ENCODE results near the gene IQSEC1.

Gene IQSEC1

GRCh38 chr3:12985148-12985547, 88.1 kb downstream of the IQSEC1 start:
- Histone ChIP-seq H3K4me1 (ENCODE audit: control insufficient read depth, insufficient read depth, low read length) (peaks cover 29% of the 10 kb centered on the region), H3K27ac (ENCODE audit: low read depth, low read length) (no peak overlapping the region), H3K9me3 (ENCODE audit: control insufficient read depth, insufficient read depth, low read depth, low read length) (no peaks in the 10 kb centered on the region), H3K9ac (ENCODE audit: low read length) (no peak overlapping the region), H3K36me3 (ENCODE audit: control insufficient read depth, insufficient read depth, low read length) (no peaks in the 10 kb centered on the region), H3K27me3 (ENCODE audit: control insufficient read depth, insufficient read depth, low read length) (no peaks in the 10 kb centered on the region), H3K4me3 (ENCODE audit: low read depth, low read length) (no peak overlapping the region)

DNA sequence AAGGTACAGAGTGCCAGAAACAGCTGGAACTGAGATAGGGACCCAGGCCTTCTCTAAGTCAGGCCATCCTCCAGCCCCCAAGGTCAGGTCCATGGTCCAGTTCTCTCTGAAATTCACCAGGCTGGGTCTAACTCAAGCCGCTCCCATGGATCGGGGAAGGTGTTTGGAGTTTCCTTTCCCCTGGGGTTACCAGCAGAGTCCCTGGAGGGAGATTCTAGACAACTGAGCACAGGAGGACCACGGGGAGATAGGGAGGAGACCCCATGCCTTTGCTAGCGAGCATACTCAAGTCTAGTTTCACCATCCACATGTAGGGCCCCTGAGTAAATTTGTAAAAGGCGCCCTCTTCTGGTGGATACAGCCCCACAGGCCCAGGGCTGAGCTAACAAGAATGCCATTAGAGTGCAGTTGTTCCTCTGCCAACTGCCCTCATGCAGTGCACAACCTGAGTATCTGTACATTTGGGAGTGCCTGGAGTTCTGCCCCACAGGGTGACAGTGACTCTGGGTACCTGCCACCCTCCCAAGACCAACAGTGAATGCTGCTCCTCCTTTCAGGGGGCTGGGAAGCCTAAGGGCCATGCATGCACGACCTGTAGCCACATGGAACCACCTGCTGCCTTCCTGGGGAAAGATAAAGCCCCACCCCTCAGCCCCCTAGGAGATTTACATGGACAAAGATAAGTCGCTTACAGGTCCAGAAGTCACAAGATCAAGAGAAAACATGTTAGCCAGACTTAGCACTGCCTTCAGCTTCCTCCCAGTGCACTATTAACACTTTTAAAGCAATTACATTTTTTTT, 89.0 kb downstream of the IQSEC1 start:
- Histone ChIP-seq H3K9me3 (ENCODE audit: control insufficient read depth, insufficient read depth, low read depth, low read length) (no peaks in the 10 kb centered on the region), H3K36me3 (ENCODE audit: control insufficient read depth, insufficient read depth, low read length) (no peaks in the 10 kb centered on the region), H3K4me3 (ENCODE audit: low read depth, low read length) (no peak overlapping the region), H3K9ac (ENCODE audit: low read length) (no peak overlapping the region), H3K4me1 (ENCODE audit: control insufficient read depth, insufficient read depth, low read length) (peaks cover 36% of the 10 kb centered on the region), H3K27ac (ENCODE audit: low read depth, low read length) (no peak overlapping the region), H3K27me3 (ENCODE audit: control insufficient read depth, insufficient read depth, low read length) (no peaks in the 10 kb centered on the region)

- Histone ChIP-seq H3K9ac (ENCODE audit: low read length) (no peak overlapping the region), H3K9me3 (ENCODE audit: control insufficient read depth, insufficient read depth, low read depth, low read length) (no peaks in the 10 kb centered on the region), H3K4me1 (ENCODE audit: control insufficient read depth, insufficient read depth, low read length) (peaks cover 43% of the 10 kb centered on the region), H3K36me3 (ENCODE audit: control insufficient read depth, insufficient read depth, low read length) (no peaks in the 10 kb centered on the region), H3K27ac (ENCODE audit: low read depth, low read length) (no peak overlapping the region), H3K27me3 (ENCODE audit: control insufficient read depth, insufficient read depth, low read length) (no peaks in the 10 kb centered on the region), H3K4me3 (ENCODE audit: low read depth, low read length) (no peak overlapping the region)
These were observed 89.9 kb downstream of the IQSEC1 start for GRCh38 chr3:12983319-12983718.

DNA sequence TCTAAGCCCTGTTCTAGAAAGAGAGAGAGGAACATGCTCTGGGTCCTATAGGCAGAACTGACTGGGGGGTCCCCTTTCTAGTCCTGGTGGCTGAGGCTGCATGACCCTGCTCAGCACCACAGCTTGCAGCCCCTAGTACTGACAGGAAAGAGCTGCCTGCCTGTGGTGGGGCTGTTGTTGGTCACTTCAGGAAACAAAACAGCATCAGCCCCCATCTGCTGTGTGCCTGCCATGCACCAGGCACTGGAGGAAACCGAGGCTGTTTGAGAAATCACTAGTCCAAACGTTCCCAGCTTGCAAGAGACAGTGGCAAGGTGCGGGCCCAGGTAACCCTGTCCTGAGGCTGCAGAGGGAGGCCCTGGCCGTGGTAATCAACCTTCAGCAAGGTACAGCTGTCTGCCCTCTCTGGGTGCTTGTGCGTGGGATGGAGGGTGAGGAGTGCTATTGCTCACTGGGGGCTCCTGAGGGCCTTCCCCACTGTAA, 90.6 kb downstream of the IQSEC1 start:
- Histone ChIP-seq H3K9ac (ENCODE audit: low read length) (no peak overlapping the region), H3K4me3 (ENCODE audit: low read depth, low read length) (no peak overlapping the region), H3K36me3 (ENCODE audit: control insufficient read depth, insufficient read depth, low read length) (no peaks in the 10 kb centered on the region), H3K4me1 (ENCODE audit: control insufficient read depth, insufficient read depth, low read length) (peaks cover 49% of the 10 kb centered on the region), H3K9me3 (ENCODE audit: control insufficient read depth, insufficient read depth, low read depth, low read length) (no peaks in the 10 kb centered on the region), H3K27me3 (ENCODE audit: control insufficient read depth, insufficient read depth, low read length) (no peaks in the 10 kb centered on the region), H3K27ac (ENCODE audit: low read depth, low read length) (no peak overlapping the region)

DNA sequence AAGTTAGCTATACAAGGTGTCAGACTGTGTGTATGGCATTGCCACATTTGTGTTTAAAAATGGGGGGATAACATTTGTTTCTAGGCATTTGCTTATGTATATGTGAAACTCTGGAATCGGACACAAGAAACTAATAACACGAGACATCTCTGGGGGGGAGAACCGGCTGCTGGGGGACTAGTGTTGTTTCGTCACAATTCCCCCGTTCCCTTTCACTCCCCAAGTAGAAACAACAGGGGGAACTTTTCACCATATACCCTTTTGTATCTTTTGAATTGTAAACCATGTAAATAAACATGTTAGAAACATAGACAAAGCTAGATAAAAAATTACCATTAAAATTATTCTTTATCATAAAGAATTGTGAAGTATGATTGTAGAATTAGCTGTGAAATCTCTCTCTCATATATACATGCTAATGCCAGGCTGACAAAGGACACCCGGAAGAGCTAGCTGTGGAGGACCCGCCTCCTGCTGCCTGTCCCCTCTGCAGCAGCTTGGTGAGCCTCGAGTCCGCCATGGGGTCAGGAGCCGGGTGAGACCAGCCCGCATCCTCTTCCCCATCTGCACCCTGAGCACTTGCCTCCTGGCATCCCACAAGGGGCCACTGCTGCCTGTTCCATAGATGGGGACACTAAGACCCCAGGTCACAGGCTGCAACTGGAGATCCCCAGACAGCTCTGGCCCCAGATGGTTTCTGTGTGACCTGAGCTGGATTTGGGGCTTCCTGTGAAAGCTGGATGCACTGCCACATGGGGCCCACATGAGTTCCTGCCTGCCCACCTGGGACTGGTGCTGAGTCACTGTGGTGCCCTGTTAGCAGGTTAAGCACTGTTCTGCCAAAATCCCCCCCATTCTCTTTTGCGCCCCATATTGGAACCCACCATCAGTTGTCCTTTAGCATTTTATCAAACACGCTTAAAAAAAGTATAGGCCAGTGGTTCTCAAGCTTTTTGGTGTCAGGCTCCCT, 91.6 kb downstream of the IQSEC1 start:
- no peaks in the 10 kb centered on the region for H3K36me3 ChIP-seq (ENCODE audit: control insufficient read depth, insufficient read depth, low read length)
- H3K9ac ChIP-seq (ENCODE audit: low read length) = no peak overlapping the region
- H3K4me3 ChIP-seq (ENCODE audit: low read depth, low read length) = no peak overlapping the region
- no peaks in the 10 kb centered on the region for H3K9me3 ChIP-seq (ENCODE audit: control insufficient read depth, insufficient read depth, low read depth, low read length)
- no peaks in the 10 kb centered on the region for H3K27me3 ChIP-seq (ENCODE audit: control insufficient read depth, insufficient read depth, low read length)
- no peak overlapping the region for H3K27ac ChIP-seq (ENCODE audit: low read depth, low read length)
- peaks cover 50% of the 10 kb centered on the region for H3K4me1 ChIP-seq (ENCODE audit: control insufficient read depth, insufficient read depth, low read length)

DNA sequence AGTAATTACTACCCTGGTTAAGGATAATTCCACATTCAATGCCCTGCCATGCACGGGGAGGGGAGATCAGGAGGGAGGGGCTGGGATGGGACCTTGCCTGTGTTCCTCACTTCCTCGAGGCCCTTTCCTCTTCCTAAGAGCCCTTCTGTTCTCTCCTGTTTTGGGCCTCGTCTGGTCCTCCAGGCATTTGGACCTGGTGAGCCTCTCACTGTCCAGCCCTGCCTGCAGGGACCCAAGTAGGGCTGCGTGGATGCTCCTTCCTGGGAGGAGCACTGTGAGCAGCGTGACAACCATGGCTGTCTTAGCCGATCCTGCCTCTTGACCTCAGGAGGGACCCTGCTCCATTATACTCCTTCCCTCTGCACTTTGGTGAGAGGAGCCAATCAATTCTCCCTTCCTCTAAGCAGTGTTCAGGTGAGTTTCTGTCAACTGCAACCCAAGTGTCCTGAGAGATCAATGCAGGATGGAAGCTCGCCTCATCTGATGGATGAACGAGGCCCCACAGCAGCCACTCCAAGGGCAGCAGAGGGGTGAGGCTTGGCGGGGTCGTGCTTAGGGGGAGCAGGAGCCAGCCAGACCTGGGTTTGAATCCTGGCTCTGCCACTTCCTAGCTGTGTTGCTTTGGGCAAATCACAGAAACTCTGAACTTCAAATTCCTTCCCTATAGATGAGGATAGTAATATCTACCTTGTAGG, 92.5 kb downstream of the IQSEC1 start:
- no peak overlapping the region for H3K4me3 ChIP-seq (ENCODE audit: low read depth, low read length)
- H3K27me3 ChIP-seq (ENCODE audit: control insufficient read depth, insufficient read depth, low read length) = no peaks in the 10 kb centered on the region
- H3K9ac ChIP-seq (ENCODE audit: low read length) = no peak overlapping the region
- H3K4me1 ChIP-seq (ENCODE audit: control insufficient read depth, insufficient read depth, low read length) = peaks cover 50% of the 10 kb centered on the region
- no peaks in the 10 kb centered on the region for H3K9me3 ChIP-seq (ENCODE audit: control insufficient read depth, insufficient read depth, low read depth, low read length)
- H3K36me3 ChIP-seq (ENCODE audit: control insufficient read depth, insufficient read depth, low read length) = no peaks in the 10 kb centered on the region
- H3K27ac ChIP-seq (ENCODE audit: low read depth, low read length) = no peak overlapping the region

- H3K9me3 ChIP-seq (ENCODE audit: control insufficient read depth, insufficient read depth, low read depth, low read length) = no peaks in the 10 kb centered on the region
- H3K27ac ChIP-seq (ENCODE audit: low read depth, low read length) = no peak overlapping the region
- peaks cover 50% of the 10 kb centered on the region for H3K4me1 ChIP-seq (ENCODE audit: control insufficient read depth, insufficient read depth, low read length)
- no peaks in the 10 kb centered on the region for H3K27me3 ChIP-seq (ENCODE audit: control insufficient read depth, insufficient read depth, low read length)
- no peaks in the 10 kb centered on the region for H3K36me3 ChIP-seq (ENCODE audit: control insufficient read depth, insufficient read depth, low read length)
- H3K9ac ChIP-seq (ENCODE audit: low read length) = no peak overlapping the region
- H3K4me3 ChIP-seq (ENCODE audit: low read depth, low read length) = no peak overlapping the region
These were observed 93.2 kb downstream of the IQSEC1 start for GRCh38 chr3:12979947-12980487.

DNA sequence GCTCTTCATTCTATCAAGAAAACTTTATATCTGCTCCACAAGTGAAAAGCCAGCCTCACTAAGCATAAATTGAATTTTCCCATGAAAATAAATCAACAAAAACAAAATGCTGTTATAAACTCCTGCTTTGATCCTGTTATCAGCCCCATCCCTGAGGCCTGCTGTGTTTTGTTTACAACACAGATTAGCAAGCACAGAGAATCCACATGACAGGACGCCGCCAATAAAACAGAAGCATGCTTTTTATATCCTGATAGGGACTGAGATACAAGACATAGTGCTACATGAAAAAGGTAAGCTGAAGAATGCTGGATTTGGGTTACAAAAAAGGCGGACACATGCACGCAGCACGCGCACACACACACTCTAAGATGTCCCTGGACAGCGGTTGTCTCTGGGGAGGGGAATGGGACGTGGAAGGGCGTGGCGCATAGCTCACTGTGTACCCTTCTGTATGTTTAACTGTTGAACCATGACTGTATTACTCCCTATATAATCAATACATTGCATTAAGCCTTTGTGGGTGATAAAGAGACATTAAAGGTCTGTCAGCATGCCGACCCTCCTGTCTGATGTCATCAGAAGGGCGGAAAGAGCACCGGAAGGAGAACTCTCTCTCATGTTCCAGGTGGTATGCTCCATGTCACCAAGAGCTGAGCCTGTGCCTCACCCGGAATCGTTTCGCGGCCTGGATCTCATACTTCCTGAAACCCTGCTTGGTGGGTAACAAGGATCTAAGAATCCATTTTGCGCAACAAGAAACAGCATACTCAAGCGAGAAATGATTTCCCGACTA, 93.9 kb downstream of the IQSEC1 start:
- no peak overlapping the region for H3K9ac ChIP-seq (ENCODE audit: low read length)
- no peaks in the 10 kb centered on the region for H3K36me3 ChIP-seq (ENCODE audit: control insufficient read depth, insufficient read depth, low read length)
- H3K4me3 ChIP-seq (ENCODE audit: low read depth, low read length) = no peak overlapping the region
- H3K9me3 ChIP-seq (ENCODE audit: control insufficient read depth, insufficient read depth, low read depth, low read length) = no peaks in the 10 kb centered on the region
- peaks cover 47% of the 10 kb centered on the region for H3K4me1 ChIP-seq (ENCODE audit: control insufficient read depth, insufficient read depth, low read length)
- no peak overlapping the region for H3K27ac ChIP-seq (ENCODE audit: low read depth, low read length)
- no peaks in the 10 kb centered on the region for H3K27me3 ChIP-seq (ENCODE audit: control insufficient read depth, insufficient read depth, low read length)

GRCh38 chr3:12978682-12979081, 94.5 kb downstream of the IQSEC1 start:
- Histone ChIP-seq H3K27ac (ENCODE audit: low read depth, low read length) (no peak overlapping the region), H3K9ac (ENCODE audit: low read length) (no peak overlapping the region), H3K36me3 (ENCODE audit: control insufficient read depth, insufficient read depth, low read length) (no peaks in the 10 kb centered on the region), H3K4me3 (ENCODE audit: low read depth, low read length) (no peak overlapping the region), H3K9me3 (ENCODE audit: control insufficient read depth, insufficient read depth, low read depth, low read length) (no peaks in the 10 kb centered on the region), H3K4me1 (ENCODE audit: control insufficient read depth, insufficient read depth, low read length) (peaks cover 43% of the 10 kb centered on the region), H3K27me3 (ENCODE audit: control insufficient read depth, insufficient read depth, low read length) (no peaks in the 10 kb centered on the region)
